GM18505 (cell line): ENCODE measurements around the gene IGFBP1.

Source experiments
- ATAC-seq: cut with Tn5 transposase; IDR thresholded peaks from one replicate; pipeline ENCODE4 v1.9.1; 2021; ENCODE audit not compliant: unreplicated experiment
- POLR2A ChIP-seq: IDR thresholded peaks from 4 replicates; pipeline ENCODE4 v1.6.1; 2011; ENCODE audit warnings: borderline replicate concordance; ENCODE audit not compliant: insufficient read depth, insufficient read length; ENCODE audit errors: extremely low read depth

Gene IGFBP1

GRCh38 chr7:45872116-45873034, 15.9 kb upstream of the IGFBP1 start:
- no peak for TF ChIP-seq POLR2A

GRCh38 chr7:45873035-45873354, 15.3 kb upstream of the IGFBP1 start, which contains the start of gene CCDC201:
Gene CCDC201 (minus strand): TSS chr7:45873082. CDS start chr7:45873007, 75 bp downstream.
- no peak for TF ChIP-seq POLR2A
- no peak for ATAC-seq

More at GRCh38 chr7:45872116-45873034, 15.9 kb upstream of the IGFBP1 start:
- no peak for ATAC-seq

GRCh38 chr7:45873355-45873754, 14.9 kb upstream of the IGFBP1 start:
- ATAC-seq = no peak

GRCh38 chr7:45874408-45875131, 13.7 kb upstream of the IGFBP1 start:
- no peak for ATAC-seq
- TF ChIP-seq POLR2A = no peak

More at GRCh38 chr7:45873355-45873754, 14.9 kb upstream of the IGFBP1 start:
- TF ChIP-seq POLR2A = no peak

- no peak for TF ChIP-seq POLR2A
- no peak for ATAC-seq
These were observed 11.8 kb upstream of the IGFBP1 start for GRCh38 chr7:45876519-45876918.

GRCh38 chr7:45878457-45879144, 9.7 kb upstream of the IGFBP1 start:
- no peak for TF ChIP-seq POLR2A
- no peak for ATAC-seq

GRCh38 chr7:45880433-45880860, 7.8 kb upstream of the IGFBP1 start:
- no peak for TF ChIP-seq POLR2A
- no peak for ATAC-seq

- no peak for TF ChIP-seq POLR2A
- ATAC-seq = no peak
These were observed 7.0 kb upstream of the IGFBP1 start for GRCh38 chr7:45881280-45881758.

GRCh38 chr7:45881759-45882464, 6.4 kb upstream of the IGFBP1 start:
- ATAC-seq = no peak
- no peak for TF ChIP-seq POLR2A

GRCh38 chr7:45882465-45882810, 5.8 kb upstream of the IGFBP1 start:
- TF ChIP-seq POLR2A = no peak
- ATAC-seq = no peak

GRCh38 chr7:45884136-45884535, 4.2 kb upstream of the IGFBP1 start:
- TF ChIP-seq POLR2A = no peak
- ATAC-seq = no peak

- TF ChIP-seq POLR2A = no peak
- no peak for ATAC-seq
These were observed 2.9 kb upstream of the IGFBP1 start for GRCh38 chr7:45885264-45885882.
